GM18499 (cell line): ENCODE data around the gene ZNF716.
"Not testable (repeated sequence)": the region's sequence is repeated elsewhere in the genome, so short reads cannot be mapped to it uniquely, and the experiment has no call there.

Experiments used
- ATAC-seq: cut with Tn5 transposase; IDR thresholded peaks from one replicate; pipeline ENCODE4 v1.9.1; 2021; ENCODE audit warnings: moderate number of reproducible peaks; ENCODE audit not compliant: insufficient read depth, unreplicated experiment

Gene ZNF716

GRCh38 chr7:57449904-57450303 is at the start of gene ZNF716:
Gene ZNF716, plus strand, starts transcription at chr7:57450177. Its CDS starts 112 bp downstream, at chr7:57450289.
- ATAC-seq = no peak

GRCh38 chr7:57400531-57401155 is 49.3 kb upstream of the ZNF716 start:
- ATAC-seq = no peak

GRCh38 chr7:57403051-57403450 is 46.9 kb upstream of the ZNF716 start:
- not testable (repeated sequence) for ATAC-seq

GRCh38 chr7:57403601-57404342 is 46.2 kb upstream of the ZNF716 start:
- ATAC-seq = no peak

- ATAC-seq = no peak
These were observed 45.5 kb upstream of the ZNF716 start for GRCh38 chr7:57404343-57404966.

- ATAC-seq = no peak
These were observed 45.0 kb upstream of the ZNF716 start for GRCh38 chr7:57404967-57405421.

- ATAC-seq = no peak
These were observed 42.9 kb upstream of the ZNF716 start for GRCh38 chr7:57407125-57407524.

GRCh38 chr7:57412168-57412567 is 37.8 kb upstream of the ZNF716 start:
- ATAC-seq = no peak

GRCh38 chr7:57412618-57413017 is 37.4 kb upstream of the ZNF716 start:
- ATAC-seq = no peak

GRCh38 chr7:57413529-57414398 is 36.2 kb upstream of the ZNF716 start:
- no peak for ATAC-seq

GRCh38 chr7:57414415-57414814 is 35.6 kb upstream of the ZNF716 start:
- ATAC-seq = no peak

GRCh38 chr7:57414852-57415251 is 35.1 kb upstream of the ZNF716 start:
- ATAC-seq = no peak

- no peak for ATAC-seq
These were observed 34.7 kb upstream of the ZNF716 start for GRCh38 chr7:57415326-57415725.

- no peak for ATAC-seq
These were observed 34.2 kb upstream of the ZNF716 start for GRCh38 chr7:57415730-57416129.

GRCh38 chr7:57416601-57417358 is 33.2 kb upstream of the ZNF716 start:
- ATAC-seq = no peak

GRCh38 chr7:57417736-57418135 is 32.2 kb upstream of the ZNF716 start:
- no peak for ATAC-seq

GRCh38 chr7:57423768-57424167 is 26.2 kb upstream of the ZNF716 start:
- ATAC-seq = no peak

GRCh38 chr7:57424515-57425238 is 25.3 kb upstream of the ZNF716 start:
- ATAC-seq = no peak
